Neural cell (in vitro differentiated cells): Measurements from ENCODE around the gene DPM3.

ENCODE experiments used
- CTCF ChIP-seq: fragments of 450-650 bp; IDR thresholded peaks from 2 replicates; pipeline ENCODE4 v1.5.1; 2014; ENCODE audit warnings: antibody characterized with exemption, mild to moderate bottlenecking, moderate library complexity; ENCODE audit not compliant: poor library complexity, severe bottlenecking
- EP300 ChIP-seq: fragments of 450-650 bp; conservative IDR thresholded peaks from 2 replicates; pipeline ENCODE4 v1.6.1; 2014; ENCODE audit warnings: antibody characterized with exemption, mild to moderate bottlenecking, moderate library complexity; ENCODE audit not compliant: poor library complexity, severe bottlenecking
- EZH2 ChIP-seq: fragments of 200-600, 300-800 bp; shearing (Covaris generic), sonication (generic); IDR thresholded peaks from 2 replicates; pipeline ENCODE4 v1.6.1; 2014; ENCODE audit warnings: antibody characterized with exemption, low read length, borderline replicate concordance, mild to moderate bottlenecking; ENCODE audit not compliant: insufficient read depth, poor library complexity, severe bottlenecking
- MXI1 ChIP-seq: fragments of 450-650 bp; conservative IDR thresholded peaks from 2 replicates; pipeline ENCODE4 v1.6.1; 2014; ENCODE audit warnings: antibody characterized with exemption, mild to moderate bottlenecking; ENCODE audit not compliant: poor library complexity, severe bottlenecking
- POLR2AphosphoS5 ChIP-seq: IDR thresholded peaks from 2 replicates; pipeline ENCODE4 v1.6.1; 2012
- RAD21 ChIP-seq: fragments of 450-650 bp; conservative IDR thresholded peaks from 2 replicates; pipeline ENCODE4 v1.6.1; 2014; ENCODE audit warnings: antibody characterized with exemption, mild to moderate bottlenecking, moderate library complexity
- SMC3 ChIP-seq: fragments of 450-650 bp; conservative IDR thresholded peaks from 2 replicates; pipeline ENCODE4 v1.6.1; 2014; ENCODE audit warnings: antibody characterized with exemption, mild to moderate bottlenecking, moderate library complexity; ENCODE audit not compliant: poor library complexity
- TAF1 ChIP-seq: IDR thresholded peaks from 2 replicates; pipeline ENCODE4 v1.6.1; 2012; ENCODE audit warnings: low read depth
- TF ChIP-seq, protein P1 (sequence below): IDR thresholded peaks from 2 replicates; pipeline ENCODE4 v1.6.1; 2012; ENCODE audit warnings: borderline replicate concordance

DNA sequence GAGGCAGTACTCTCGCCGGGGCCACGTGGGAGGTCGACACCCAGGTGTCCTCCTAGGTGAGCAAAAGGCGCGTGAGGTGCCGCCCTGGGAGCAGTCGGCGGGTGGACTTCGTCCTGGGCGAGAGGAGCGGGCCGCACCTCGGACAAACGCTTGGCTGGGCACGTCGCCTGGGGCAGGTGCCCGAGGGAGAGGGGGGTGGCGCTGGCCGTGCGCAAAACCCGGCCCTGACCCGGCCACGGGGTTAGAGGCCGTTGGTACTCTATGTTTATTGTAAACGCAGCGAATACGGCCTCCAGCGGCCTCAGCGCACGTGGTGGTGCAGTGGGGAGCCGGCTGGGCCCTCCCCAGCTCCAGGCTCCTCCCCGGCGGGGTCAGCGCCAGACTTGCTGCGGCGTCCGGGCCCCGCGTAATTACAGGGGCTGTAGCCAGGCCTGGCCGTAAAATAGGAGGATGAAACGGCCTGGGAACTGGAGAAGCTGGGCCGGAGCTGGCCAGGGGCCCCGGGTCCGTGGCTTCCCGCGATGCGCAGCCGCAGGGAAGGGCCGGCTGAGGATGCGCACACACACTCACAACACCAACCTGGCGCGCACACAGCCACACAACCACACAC, 14.3 kb downstream of the DPM3 start:
- no peak for TF ChIP-seq CTCF
- TF ChIP-seq POLR2AphosphoS5 = no peak
- no peak for TF ChIP-seq EZH2
- no peak for TF ChIP-seq MXI1
- TF ChIP-seq RAD21 = no peak
- no peak for TF ChIP-seq EP300
- TF ChIP-seq, protein P1, sequence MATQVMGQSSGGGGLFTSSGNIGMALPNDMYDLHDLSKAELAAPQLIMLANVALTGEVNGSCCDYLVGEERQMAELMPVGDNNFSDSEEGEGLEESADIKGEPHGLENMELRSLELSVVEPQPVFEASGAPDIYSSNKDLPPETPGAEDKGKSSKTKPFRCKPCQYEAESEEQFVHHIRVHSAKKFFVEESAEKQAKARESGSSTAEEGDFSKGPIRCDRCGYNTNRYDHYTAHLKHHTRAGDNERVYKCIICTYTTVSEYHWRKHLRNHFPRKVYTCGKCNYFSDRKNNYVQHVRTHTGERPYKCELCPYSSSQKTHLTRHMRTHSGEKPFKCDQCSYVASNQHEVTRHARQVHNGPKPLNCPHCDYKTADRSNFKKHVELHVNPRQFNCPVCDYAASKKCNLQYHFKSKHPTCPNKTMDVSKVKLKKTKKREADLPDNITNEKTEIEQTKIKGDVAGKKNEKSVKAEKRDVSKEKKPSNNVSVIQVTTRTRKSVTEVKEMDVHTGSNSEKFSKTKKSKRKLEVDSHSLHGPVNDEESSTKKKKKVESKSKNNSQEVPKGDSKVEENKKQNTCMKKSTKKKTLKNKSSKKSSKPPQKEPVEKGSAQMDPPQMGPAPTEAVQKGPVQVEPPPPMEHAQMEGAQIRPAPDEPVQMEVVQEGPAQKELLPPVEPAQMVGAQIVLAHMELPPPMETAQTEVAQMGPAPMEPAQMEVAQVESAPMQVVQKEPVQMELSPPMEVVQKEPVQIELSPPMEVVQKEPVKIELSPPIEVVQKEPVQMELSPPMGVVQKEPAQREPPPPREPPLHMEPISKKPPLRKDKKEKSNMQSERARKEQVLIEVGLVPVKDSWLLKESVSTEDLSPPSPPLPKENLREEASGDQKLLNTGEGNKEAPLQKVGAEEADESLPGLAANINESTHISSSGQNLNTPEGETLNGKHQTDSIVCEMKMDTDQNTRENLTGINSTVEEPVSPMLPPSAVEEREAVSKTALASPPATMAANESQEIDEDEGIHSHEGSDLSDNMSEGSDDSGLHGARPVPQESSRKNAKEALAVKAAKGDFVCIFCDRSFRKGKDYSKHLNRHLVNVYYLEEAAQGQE = no peak
- TF ChIP-seq SMC3 = no peak
- TF ChIP-seq TAF1 = no peak
